Measurements from ENCODE around the gene NAPSA. TPM values are rescaled to one million over a fixed set of nuclear protein-coding genes. Genes with fewer than 3 reads are reported as not detected.

The NAPSA gene
- total and polyA plus RNA-seq, 9 of the 15 experiments (the other 6 are each of a cell fraction or from before 2014, with no cell fraction given): 0.25 to 1.9 (median 0.69) TPM

- TF ChIP-seq ARNT (IDR thresholded peaks at IDR 0.05) (peak in 1 of 2 experiments; percentile 88; a peak in 3 of 4 replicates), E2F1 (CRISPR knock-in tag; IDR thresholded peaks at IDR 0.05) (peak; percentile 66), ZNF175 (CRISPR knock-in tag; IDR thresholded peaks at IDR 0.05; ENCODE audit: low read depth) (0 out of 2 replicates have a peak, but pooled peaks have one; percentile 72), KLF1 (tag; IDR thresholded peaks at IDR 0.05) (peak; percentile 88), ZNF655 (CRISPR knock-in tag; IDR thresholded peaks at IDR 0.05) (no peak), SMARCB1 (IDR thresholded peaks at IDR 0.05; ENCODE audit: insufficient read length, low read depth) (no peak), TEAD4 (IDR thresholded peaks at IDR 0.05; ENCODE audit: low read length) (peak; percentile 25; the same call in 1 of the 2 replicates), TEAD4 (CRISPR knock-in tag; IDR thresholded peaks at IDR 0.05; ENCODE audit: borderline replicate concordance) (no peak), DLX4 (CRISPR knock-in tag; IDR thresholded peaks at IDR 0.05) (no peak), RBM34 (IDR thresholded peaks at IDR 0.05; ENCODE audit: borderline replicate concordance, insufficient read depth, low read length) (no peak), RAD21 (CRISPR knock-in tag; conservative IDR thresholded peaks at IDR 0.05 in 1 of 2, IDR thresholded peaks at IDR 0.05 in 1 of 2) (no peak), OTX1 (CRISPR knock-in tag; IDR thresholded peaks at IDR 0.05) (peak; percentile 34; the same call in 1 of the 2 replicates), MCM5 (IDR thresholded peaks at IDR 0.05; ENCODE audit: low read depth) (no peak), RB1 (IDR thresholded peaks at IDR 0.05; ENCODE audit: low read depth) (peak; percentile 96), KAT8 (IDR thresholded peaks at IDR 0.05; ENCODE audit: low read depth) (no peak), PHF8 (IDR thresholded peaks at IDR 0.05; ENCODE audit: borderline replicate concordance, low read length) (peak; percentile 69; the same call in 1 of the 2 replicates), ZNF354B (CRISPR knock-in tag; IDR thresholded peaks at IDR 0.05) (no peak), NFATC3 (IDR thresholded peaks at IDR 0.05) (0 out of 2 replicates have a peak, but pooled peaks have one; percentile 12), FUS (optimal IDR thresholded peaks at IDR 0.05; ENCODE audit: low read depth, low read length) (no peak), POU5F1 (IDR thresholded peaks at IDR 0.05; ENCODE audit: borderline replicate concordance, low read depth, low read length, partially characterized antibody) (no peak), ZNF584 (CRISPR knock-in tag; IDR thresholded peaks at IDR 0.05; ENCODE audit: low read depth) (no peak), HDAC8 (tag; IDR thresholded peaks at IDR 0.05) (peak; percentile 36; the same call in 1 of the 2 replicates)
- TF ChIP-seq, protein P1, sequence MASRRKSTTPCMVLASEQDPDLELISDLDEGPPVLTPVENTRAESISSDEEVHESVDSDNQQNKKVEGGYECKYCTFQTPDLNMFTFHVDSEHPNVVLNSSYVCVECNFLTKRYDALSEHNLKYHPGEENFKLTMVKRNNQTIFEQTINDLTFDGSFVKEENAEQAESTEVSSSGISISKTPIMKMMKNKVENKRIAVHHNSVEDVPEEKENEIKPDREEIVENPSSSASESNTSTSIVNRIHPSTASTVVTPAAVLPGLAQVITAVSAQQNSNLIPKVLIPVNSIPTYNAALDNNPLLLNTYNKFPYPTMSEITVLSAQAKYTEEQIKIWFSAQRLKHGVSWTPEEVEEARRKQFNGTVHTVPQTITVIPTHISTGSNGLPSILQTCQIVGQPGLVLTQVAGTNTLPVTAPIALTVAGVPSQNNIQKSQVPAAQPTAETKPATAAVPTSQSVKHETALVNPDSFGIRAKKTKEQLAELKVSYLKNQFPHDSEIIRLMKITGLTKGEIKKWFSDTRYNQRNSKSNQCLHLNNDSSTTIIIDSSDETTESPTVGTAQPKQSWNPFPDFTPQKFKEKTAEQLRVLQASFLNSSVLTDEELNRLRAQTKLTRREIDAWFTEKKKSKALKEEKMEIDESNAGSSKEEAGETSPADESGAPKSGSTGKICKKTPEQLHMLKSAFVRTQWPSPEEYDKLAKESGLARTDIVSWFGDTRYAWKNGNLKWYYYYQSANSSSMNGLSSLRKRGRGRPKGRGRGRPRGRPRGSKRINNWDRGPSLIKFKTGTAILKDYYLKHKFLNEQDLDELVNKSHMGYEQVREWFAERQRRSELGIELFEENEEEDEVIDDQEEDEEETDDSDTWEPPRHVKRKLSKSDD (conservative IDR thresholded peaks at IDR 0.05; ENCODE audit: low read length): no peak
Observed at GRCh38 chr19:50376166-50377050, 11.0 kb upstream of the NAPSA start, which contains the start of gene NR1H2 (continued).

All from K562 (cell line).